T-helper 1 cell treated with Interleukin-12 subunit alpha and Interleukin-12 subunit beta and Interleukin-4 antibody, amounts not matched to agents 30 ng/mL and 1 ng/mL, for 36 hours (primary cell): ENCODE data around the gene EPHA4. TPM values are rescaled to one million over a fixed set of nuclear protein-coding genes. Genes with fewer than 3 reads are reported as not detected.

Source experiments
- intact Hi-C: fragments of 100-400 bp; cut with micrococcal nuclease; formaldehyde crosslinking; loops from one replicate; pipeline ENCODE4 v1.15.1; 2024
- total RNA-seq: library from RNA; stranded (reverse); gene quantifications from 2 replicates; pipeline ENCODE4 v1.2.3, GENCODE V29; 2022

The EPHA4 gene
- total RNA-seq, 1 donor from 2014 or later: 11.5 TPM

DNA sequence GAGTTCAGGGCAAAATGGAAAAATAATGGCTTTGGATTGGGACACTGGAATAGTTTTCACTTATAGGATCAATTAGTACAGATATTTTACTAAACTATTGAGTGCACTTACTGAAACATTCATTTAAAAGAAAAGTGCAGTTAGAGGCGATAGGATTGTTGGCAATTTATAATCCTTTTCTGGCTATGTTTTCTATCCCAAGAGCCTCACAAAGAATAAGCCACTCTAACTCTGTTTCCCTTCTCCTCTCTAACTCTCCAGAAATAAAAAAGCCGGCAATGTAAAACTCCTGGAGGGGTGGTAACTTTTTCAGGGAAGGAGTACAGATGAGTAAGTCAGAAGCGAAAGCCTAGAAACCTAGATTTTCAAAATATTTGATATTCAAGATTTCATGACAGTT lies 91.3 kb downstream of the EPHA4 start:
- intact Hi-C loops: no loop called here

DNA sequence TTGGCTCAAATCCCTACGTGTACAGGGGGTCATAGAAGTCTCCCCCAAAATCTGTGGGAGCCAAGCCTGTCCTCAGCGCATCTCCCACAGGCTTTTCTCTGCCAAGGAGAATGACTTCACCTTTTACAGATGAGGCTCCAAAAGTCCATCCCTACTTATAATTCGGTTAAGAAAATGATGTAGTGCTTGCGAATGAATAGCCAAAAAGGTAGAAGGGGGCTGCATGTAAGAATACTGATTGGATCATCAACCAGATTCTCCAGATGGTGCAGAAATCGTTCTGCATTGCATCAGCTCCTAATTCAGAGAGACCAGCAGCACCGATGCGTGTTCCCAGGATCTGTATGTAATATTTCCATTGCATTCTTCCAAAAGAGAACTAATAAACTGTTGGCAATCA lies 91.9 kb downstream of the EPHA4 start:
- intact Hi-C loops: no loop called here

- intact Hi-C loops: no loop called here
These were observed 93.6 kb downstream of the EPHA4 start for GRCh38 chr2:221478485-221478863.

DNA sequence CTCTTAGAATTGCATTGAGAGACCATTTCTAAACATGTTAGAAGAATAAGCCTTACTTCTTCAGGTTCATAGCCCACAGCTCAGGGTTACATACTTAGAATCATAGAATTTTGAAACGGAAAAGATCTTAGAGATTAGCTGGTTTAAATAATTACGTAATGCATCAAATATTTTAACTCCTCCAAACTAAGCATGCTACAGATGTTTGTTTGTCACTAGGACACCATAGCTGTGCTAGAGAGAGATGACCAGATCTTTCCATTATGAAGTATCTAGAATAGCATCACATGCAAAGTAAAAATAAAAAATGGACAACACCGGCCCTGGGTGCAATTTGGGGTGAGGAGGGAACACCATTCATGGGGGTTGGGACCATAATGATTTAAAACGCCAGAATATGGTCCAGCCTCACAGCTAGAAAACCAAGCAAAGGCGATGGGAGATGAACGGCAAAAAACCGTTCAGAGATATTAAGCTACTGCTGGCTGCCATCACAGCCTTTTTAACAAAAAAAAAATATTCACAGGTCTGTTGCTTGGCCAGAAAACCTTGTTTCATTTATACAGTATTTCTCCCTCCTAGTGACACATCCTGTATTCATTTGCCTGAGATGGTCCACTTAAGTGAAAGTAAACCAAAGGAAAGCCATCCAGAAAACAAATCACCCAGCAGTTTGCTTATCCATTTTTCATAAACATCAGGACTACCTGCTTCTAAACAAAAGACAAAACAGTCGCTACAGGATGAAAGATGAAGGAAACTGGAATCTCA lies 94.2 kb downstream of the EPHA4 start:
- intact Hi-C loops: no loop called here

DNA sequence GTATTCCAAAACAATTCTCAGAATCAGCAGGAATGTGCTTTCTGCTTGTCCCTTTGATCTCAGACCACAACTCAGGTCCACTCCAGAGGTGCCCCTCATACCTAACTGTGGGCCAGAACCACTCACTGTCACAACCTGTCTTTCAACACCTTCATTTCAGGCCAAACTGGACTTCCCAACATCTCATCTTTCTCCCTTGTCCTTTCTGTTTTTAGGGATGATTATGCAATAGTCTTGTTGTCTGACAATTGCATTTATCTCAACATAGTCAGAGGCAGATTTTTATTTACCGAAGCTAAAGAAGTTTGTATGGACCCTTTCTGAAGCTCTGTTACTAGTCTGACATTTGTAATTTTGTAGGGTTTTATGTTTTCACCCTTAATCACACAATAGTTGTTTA lies 95.9 kb downstream of the EPHA4 start:
- intact Hi-C loops: no loop called here

DNA sequence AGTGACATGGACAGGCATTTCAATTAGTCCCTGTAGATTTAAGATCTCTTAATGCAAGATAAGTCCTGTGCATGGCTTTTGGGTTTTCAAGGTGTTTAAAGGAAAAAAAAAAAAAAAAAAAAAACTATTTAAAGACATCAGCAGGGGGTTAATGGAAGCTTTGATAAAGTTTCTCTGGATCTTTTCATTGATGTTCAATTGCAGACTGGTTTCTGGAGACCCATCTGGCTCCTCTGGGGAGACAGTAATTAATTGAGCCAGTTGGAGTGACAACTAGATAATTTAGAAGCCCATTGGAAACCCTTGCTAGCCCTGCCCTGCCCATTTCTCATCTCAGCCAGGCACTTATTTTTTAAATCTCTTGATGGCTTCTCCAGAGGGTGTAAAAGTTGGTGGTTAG lies 98.7 kb downstream of the EPHA4 start:
- intact Hi-C loops: no loop called here

DNA sequence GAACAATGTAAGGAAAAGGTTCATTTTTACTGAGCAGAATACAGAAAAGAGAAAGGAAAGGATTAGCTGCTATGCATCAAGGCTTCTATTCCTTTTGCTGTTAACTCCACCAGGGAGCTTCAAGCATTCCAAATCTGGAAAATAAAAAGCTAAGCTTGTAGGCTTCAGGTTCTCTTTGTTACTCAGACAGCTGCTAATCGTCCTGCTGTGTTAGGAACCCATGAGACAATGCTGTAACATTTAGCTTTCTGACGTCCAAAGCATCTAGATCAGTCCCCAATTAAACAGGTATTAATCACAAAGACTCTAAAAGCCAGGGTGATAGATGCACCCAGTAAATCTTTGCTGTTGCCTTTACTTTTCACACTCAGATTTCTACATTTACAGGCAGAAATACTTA lies 103.8 kb downstream of the EPHA4 start:
- intact Hi-C loops: no loop called here

- intact Hi-C loops: loop anchor here (2.0 kb wide), 1 partner anchor 51 kb away; no protein-coding TSS in a partner anchor
These were observed 104.5 kb downstream of the EPHA4 start for GRCh38 chr2:221467610-221468009.

GRCh38 chr2:221466744-221467143 lies 105.4 kb downstream of the EPHA4 start:
- intact Hi-C loops: loop anchor here (2.0 kb wide), 1 partner anchor 52 kb away; no protein-coding TSS in a partner anchor

- intact Hi-C loops: loop anchor here (2.0 kb wide), 1 partner anchor 53 kb away; no protein-coding TSS in a partner anchor
These were observed 106.3 kb downstream of the EPHA4 start for GRCh38 chr2:221465776-221466175.

DNA sequence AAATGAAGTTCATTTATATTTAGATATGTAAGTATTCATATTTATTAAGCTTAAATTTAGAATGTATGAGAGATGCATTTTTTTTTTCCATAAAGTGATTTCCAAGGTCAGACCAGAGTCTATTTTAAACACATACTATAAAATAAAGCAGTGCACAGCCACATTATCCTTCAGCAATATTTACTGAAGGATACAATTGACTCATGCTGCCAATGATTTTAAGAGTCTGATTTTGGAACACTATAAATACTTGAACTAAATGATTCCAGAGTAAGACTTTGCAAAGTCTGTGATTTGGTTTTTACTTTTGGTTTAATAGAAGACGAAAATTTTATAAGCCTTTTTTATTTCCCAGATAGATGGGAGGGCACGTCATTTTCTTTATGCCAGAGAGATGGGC lies 107.1 kb downstream of the EPHA4 start:
- intact Hi-C loops: loop anchor here (5.0 kb wide), 1 partner anchor 107 kb away; the partner anchor contains the start of gene EPHA4

DNA sequence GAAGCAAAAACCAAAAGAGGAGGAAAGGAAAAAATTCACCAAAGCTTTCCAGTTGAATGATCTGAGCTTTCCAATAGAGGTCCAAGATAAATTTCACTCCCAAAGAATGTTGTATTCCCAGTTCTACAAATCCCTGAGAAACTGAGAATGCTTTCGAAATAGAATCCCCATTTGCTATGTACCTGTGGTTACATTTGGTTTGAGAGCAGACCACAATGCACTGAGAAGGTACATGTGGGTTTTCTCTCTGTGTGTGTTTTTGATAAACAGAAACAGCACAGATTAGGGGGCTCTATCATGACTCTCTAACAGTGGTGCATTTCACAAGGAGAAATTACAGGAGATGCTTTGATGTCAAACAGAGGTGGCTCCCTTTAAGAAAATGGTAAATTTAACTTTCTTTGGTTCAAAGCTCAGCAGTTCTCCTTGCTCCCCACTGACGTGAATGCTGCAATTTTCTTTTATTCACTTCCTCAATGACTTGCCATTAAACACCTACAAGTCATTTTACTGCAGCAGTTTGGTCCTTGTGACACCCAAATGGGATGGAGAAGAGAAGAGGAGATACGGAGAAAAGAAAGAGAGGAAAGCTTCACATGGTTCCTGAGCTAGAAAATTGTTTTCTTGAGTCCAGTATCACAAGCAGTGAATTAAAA lies 108.7 kb downstream of the EPHA4 start:
- intact Hi-C loops: loop anchor here (5.0 kb wide), 1 partner anchor 109 kb away; the partner anchor contains the start of gene EPHA4

GRCh38 chr2:221461901-221462300 lies 110.2 kb downstream of the EPHA4 start:
- intact Hi-C loops: loop anchor here (5.0 kb wide), 1 partner anchor 110 kb away; the partner anchor contains the start of gene EPHA4

GRCh38 chr2:221460136-221460535 lies 112.0 kb downstream of the EPHA4 start:
- intact Hi-C loops: loop anchor here (5.0 kb wide), 1 partner anchor 112 kb away; the partner anchor contains the start of gene EPHA4

DNA sequence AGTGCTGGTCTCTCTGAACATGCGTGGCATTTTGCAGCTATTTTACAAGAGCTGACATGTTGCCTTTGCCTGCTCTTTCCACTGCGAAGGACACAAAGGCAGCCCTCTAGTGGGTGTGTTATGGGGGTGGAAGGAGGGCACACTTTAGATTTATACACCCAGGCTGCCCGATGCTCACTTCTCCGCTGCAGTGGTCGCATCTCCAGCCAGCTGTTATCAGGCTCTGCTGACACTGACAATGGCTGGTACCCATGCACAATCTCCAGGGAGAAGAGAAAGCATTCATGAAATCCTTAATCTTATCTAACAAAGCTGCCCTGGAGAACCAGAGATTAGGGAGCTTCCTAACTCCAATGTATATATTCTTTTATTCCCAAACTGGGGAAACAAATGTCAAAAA lies 113.5 kb downstream of the EPHA4 start:
- intact Hi-C loops: loop anchor here (10.0 kb wide), 1 partner anchor 774 kb away; no protein-coding TSS in a partner anchor

DNA sequence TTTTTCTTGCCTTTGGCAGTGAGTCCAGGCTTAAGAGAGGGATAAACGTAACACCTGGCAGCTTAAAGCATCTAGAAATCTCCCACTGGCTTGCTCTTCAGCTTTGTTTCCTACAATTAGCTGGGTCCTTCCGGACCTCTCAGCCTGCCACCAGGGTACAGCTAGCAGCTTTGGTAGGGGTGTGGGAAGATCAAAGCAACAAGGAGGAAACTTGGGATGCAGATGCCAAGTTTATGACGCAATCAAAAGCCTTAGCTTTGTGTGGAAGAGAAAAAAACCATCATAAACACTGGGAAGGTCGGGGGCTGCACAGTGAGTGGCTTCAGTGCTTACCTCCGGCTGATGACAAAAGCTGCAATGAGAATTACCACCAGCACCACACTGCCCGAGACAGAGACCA lies 116.9 kb downstream of the EPHA4 start:
- intact Hi-C loops: loop anchor here (10.0 kb wide), 1 partner anchor 770 kb away; no protein-coding TSS in a partner anchor

DNA sequence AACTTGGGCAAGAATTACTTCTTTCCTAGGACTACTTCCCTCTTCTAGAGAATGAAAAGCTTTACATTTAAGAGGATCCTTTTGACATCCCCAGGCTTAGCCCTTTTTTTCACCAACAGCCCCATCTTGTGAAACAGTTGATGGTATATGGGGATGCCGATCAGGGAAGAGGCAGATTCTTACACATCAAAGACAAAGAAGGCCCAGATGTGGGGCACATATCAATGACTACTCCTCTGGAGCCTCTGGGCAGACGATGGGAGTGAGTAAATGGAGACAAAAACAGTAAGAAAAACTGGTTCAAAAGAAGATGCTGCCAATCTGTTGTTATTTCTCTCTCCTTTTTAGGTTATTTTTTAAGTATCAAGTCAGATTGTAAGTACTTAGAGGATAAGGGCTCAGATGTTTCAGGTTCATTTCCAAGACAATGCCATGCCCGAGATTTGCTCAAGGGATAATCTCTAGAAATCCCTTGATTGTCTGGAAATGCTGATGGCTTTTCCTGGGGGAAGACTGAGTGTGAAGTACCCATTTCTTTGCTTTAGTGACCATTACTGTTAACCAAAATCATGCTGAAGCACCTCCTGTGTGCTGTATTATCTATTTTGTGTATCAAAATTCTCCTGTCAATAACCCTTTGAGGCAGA lies 117.5 kb downstream of the EPHA4 start:
- intact Hi-C loops: loop anchor here (10.0 kb wide), 1 partner anchor 770 kb away; no protein-coding TSS in a partner anchor

DNA sequence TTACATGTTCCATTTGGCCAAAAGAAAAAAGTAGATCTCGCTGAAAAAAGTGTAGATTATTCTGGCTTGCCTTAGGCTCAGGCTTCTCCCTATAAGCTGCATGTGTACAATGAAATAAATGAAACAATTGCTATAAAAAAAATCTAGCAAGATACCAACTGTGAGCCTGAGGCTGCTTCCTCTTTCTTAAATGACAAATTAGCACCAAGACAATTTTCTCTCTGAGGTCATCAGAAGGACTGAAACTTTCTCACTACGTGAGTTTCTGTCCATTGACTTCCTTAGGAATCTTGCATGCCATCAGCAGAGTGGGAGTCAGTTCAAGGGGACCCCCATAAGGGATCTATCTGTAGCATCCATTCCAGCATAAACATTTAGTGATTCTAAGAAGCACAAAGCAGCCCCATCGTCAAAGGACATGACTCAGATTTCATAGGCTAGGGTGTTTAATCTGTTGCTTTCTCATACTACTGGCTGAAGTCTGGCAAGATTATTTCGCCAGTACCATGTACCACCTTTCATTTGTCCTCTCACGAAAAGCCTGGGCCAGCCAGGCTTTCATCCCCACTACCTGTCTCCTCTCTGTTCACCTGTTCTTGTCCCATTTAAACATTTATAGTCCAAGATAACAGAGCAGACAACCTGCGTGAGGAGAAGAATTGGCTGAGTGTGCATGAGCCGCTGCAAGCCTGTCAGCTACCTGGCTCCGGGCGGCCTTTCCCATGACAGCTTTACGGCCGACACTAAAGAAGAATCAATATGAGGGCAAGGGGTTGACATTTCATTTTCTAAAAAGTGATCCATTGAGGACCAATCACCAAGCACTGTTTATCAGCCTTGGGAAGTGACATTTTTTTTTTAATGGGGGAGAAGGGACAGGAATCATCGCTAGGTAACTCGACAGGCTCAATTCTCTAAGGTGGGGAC lies 120.0 kb downstream of the EPHA4 start:
- intact Hi-C loops: loop anchor here (10.0 kb wide), 1 partner anchor 767 kb away; no protein-coding TSS in a partner anchor

DNA sequence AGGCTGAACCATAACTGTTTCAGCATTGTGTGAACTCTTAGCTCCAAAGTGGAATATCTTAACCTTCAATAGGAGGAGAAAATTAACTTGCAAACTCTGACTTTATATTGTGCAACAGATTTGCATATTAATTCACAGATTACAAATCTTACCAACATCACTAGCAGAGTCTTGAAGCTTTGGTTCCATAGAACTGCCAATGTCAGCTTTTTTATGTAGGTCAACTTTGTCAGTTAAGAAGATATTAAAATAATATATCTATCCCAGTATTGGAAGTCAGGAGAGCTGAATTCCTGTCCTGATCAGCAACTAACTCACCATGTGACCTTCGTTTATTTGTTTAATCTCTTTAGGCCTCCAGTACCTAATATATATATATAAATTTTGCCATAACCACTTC lies 121.8 kb downstream of the EPHA4 start:
- intact Hi-C loops: loop anchor here (10.0 kb wide), 1 partner anchor 765 kb away; no protein-coding TSS in a partner anchor

DNA sequence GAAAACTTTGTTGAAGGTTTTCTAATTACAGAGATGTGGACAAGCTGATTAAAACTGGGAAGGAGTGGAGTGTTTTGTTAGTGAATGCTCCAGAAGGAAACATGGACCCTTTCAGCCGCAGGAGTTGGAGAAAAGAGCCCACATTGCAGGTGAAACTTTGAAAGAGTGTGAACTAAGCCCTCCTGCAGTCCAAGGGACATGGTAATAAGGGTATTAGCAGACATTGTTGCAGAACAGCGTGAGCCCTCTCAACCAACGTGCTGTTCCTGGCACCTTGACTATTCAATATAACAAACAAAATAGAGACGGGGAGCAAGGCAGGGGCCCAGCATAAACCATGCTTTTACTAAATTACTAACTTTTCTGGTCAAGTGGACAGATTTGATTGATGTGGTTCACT lies 122.7 kb downstream of the EPHA4 start:
- intact Hi-C loops: no loop called here
